OCI-LY7 (cell line): ENCODE results near the gene TP53I11. TPM values are rescaled to one million over a fixed set of nuclear protein-coding genes. Genes with fewer than 3 reads are reported as not detected.

Experiments
- BruUV-seq: library from RNA; stranded (reverse); fragments of 400-500 nt; replicated peaks from 2 replicates; lab custom pipeline; 2021; lab: Mats Ljungman, UMichigan
- CTCF ChIA-PET: fragments of 300-600 bp; sonication (Branson Sonifier 250); formaldehyde crosslinking; loops from one replicate; lab custom pipeline; 2022; ENCODE audit warnings: antibody characterized with exemption; ENCODE audit not compliant: unreplicated experiment; lab: Charles Lee
- POLR2A ChIA-PET: fragments of 300-600 bp; sonication (Branson Sonifier 250); formaldehyde crosslinking; loops from one replicate; lab custom pipeline; 2022; ENCODE audit warnings: antibody characterized with exemption; lab: Charles Lee
- DNase-seq: peaks from one replicate; pipeline ENCODE4 v3.0.0-alpha.2; 2015; ENCODE audit warnings: low spot score
- H2AFZ ChIP-seq: fragments of 200-600 bp; sonication (generic), shearing (Covaris generic); 2 replicates; pipeline ENCODE4 v1.6.1; 2014; ENCODE audit warnings: mild to moderate bottlenecking, antibody characterized with exemption, low read length, moderate library complexity
- H3K27ac ChIP-seq: fragments of 200-600 bp; sonication (generic); 2 replicates; pipeline ENCODE4 v1.5.1; 2014; ENCODE audit warnings: mixed run types, low read depth, mild to moderate bottlenecking, moderate library complexity, low read length, inconsistent platforms; ENCODE audit not compliant: poor library complexity, severe bottlenecking
- H3K36me3 ChIP-seq: fragments of 200-600 bp; sonication (generic); 2 replicates; pipeline ENCODE4 v1.6.1; 2014; ENCODE audit warnings: mild to moderate bottlenecking, antibody characterized with exemption, low read length, moderate library complexity, mixed read lengths; ENCODE audit not compliant: insufficient read depth
- H3K4me1 ChIP-seq: fragments of 200-600 bp; sonication (generic); 2 replicates; pipeline ENCODE4 v1.5.1; 2014; ENCODE audit warnings: mild to moderate bottlenecking, low read length; ENCODE audit not compliant: insufficient read depth, poor library complexity, severe bottlenecking
- H3K4me2 ChIP-seq: fragments of 200-600 bp; sonication (generic); 2 replicates; pipeline ENCODE4 v1.6.1; 2014; ENCODE audit warnings: mild to moderate bottlenecking, low read length
- H3K4me3 ChIP-seq: fragments of 200-600 bp; sonication (generic); 2 replicates; pipeline ENCODE4 v1.5.1; 2014; ENCODE audit warnings: mild to moderate bottlenecking, low read depth, low read length; ENCODE audit not compliant: poor library complexity, severe bottlenecking
- H3K79me2 ChIP-seq: fragments of 200-600 bp; sonication (generic); 2 replicates; pipeline ENCODE4 v1.6.1; 2016; ENCODE audit warnings: low read depth, mild to moderate bottlenecking, low read length, moderate library complexity, mixed read lengths; ENCODE audit not compliant: insufficient read depth
- H3K9me2 ChIP-seq: fragments of 200-600 bp; sonication (generic); 2 replicates; pipeline ENCODE4 v1.6.1; 2016; ENCODE audit warnings: mild to moderate bottlenecking, low read length, mixed read lengths; ENCODE audit not compliant: insufficient read depth
- H3K9me3 ChIP-seq: fragments of 200-600 bp; sonication (generic); 2 replicates; pipeline ENCODE4 v1.6.1; 2014; ENCODE audit warnings: mild to moderate bottlenecking, mixed run types, low read length, mixed read lengths
- H4K20me1 ChIP-seq: fragments of 200-600 bp; sonication (generic); 2 replicates; pipeline ENCODE4 v1.6.1; 2014; ENCODE audit warnings: mild to moderate bottlenecking, antibody characterized with exemption, low read length, moderate library complexity, mixed read lengths; ENCODE audit not compliant: insufficient read depth
- EZH2phosphoT487 ChIP-seq: fragments of 200-600 bp; sonication (generic); IDR thresholded peaks from 2 replicates; pipeline ENCODE4 v1.6.1; 2018; ENCODE audit warnings: low read depth, borderline replicate concordance, mild to moderate bottlenecking, mixed run types, antibody characterized with exemption, low read length, moderate library complexity, mixed read lengths
- intact Hi-C: fragments of 100-400 bp; cut with micrococcal nuclease; formaldehyde crosslinking; loops from one replicate; pipeline ENCODE4 v1.10.0; 2022; ENCODE audit not compliant: unreplicated experiment
- total RNA-seq, 2 experiments: library from RNA; depleted of rRNA in 1 of 2; stranded (reverse); fragments of >200 nt in 1 of 2; shearing (Covaris generic) in 1 of 2; gene quantifications; 2 replicates each; pipeline ENCODE4 v1.2.3, GENCODE V29; 2014 to 2022
- TF ChIP-seq, protein P1 (sequence below): fragments of 200-600 bp; sonication (generic); conservative IDR thresholded peaks from 2 replicates; pipeline ENCODE4 v1.5.1; 2014; ENCODE audit warnings: mild to moderate bottlenecking, antibody characterized with exemption, low read length, moderate library complexity, mixed read lengths

TP53I11 gene
- total RNA-seq, 2 experiments from 2014 or later, result 0.25 to 0.51 TPM

DNA sequence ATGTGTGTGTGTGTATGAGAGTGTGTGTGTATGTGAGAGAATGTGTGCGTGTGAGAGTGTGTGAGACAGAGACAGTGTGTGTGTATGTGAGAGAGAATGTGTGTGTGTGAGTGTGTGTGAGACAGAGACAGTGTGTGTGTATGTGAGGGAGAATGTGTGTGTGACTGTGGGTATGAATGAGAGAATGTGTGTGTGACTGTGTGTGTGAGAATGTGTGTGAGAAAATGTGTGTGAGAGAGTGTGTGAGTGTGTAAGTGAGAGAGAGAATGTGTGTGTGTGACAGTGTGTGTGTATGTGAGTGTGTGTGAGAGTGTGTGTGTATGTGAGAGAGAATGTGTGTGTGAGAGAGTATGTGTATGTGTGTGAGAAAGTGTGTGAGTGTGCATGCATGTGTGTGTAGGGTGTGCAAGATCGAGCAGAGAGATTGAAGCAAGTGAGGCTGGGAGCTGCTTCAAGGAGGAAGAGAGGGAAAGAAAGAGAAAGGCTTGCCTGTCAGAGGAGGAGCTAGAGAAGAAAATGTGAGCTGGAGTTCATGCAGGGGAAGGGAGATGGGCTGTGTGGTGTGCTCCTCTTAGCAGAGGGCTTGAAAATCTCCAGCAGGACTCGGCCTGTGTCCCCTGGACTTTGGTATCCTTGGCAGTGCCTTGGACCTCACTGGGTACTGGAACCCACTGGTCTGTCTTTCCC lies 27.7 kb upstream of the TP53I11 start:
- no peak overlapping the region for H3K4me2 ChIP-seq
- intact Hi-C loops, result no loop called here

DNA sequence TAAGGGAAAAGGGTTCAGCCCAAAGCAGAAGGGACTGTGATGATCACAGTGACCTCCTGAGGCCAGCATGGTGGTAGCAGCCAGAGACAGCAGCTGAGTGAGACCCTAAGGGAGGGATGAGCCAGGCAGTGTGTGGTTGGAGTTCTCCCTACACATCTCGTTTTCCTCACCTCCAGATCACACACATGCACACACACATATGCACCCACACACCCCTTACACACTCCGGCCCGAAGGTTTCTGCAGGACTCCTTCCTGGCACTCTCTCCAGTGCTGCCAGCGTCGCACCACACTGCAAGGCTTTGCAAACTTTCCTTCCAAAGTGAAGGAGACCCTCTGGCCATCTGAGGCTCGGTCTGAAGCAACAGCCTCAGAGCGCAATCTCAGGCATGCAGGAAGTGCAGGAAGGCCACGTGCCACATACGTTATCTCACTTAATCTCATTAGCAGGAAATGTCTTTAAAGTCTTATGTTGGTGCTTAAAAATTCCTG lies 26.9 kb upstream of the TP53I11 start:
- no peaks in the 10 kb centered on the region for H4K20me1 ChIP-seq
- H3K9me3 ChIP-seq, result no peaks in the 10 kb centered on the region
- H3K27ac ChIP-seq, result no peak overlapping the region
- H3K4me2 ChIP-seq, result no peak overlapping the region
- peaks cover 18% of the 10 kb centered on the region for H3K4me1 ChIP-seq
- no peak overlapping the region for H3K4me3 ChIP-seq
- peak overlapping the region; percentile 37; the same call in 1 of the 2 replicates for H2AFZ ChIP-seq
- CTCF ChIA-PET, result no interaction called here
- POLR2A ChIA-PET, result interaction anchor here (0.6 kb wide), 1 partner anchor 29 kb away, joined by 5 read pairs; no protein-coding TSS in a partner anchor
- H3K79me2 ChIP-seq, result no peaks in the 10 kb centered on the region
- H3K9me2 ChIP-seq, result no peaks in the 10 kb centered on the region
- no peak for DNase-seq
- TF ChIP-seq EZH2phosphoT487, result no peak
- TF ChIP-seq, protein P1, sequence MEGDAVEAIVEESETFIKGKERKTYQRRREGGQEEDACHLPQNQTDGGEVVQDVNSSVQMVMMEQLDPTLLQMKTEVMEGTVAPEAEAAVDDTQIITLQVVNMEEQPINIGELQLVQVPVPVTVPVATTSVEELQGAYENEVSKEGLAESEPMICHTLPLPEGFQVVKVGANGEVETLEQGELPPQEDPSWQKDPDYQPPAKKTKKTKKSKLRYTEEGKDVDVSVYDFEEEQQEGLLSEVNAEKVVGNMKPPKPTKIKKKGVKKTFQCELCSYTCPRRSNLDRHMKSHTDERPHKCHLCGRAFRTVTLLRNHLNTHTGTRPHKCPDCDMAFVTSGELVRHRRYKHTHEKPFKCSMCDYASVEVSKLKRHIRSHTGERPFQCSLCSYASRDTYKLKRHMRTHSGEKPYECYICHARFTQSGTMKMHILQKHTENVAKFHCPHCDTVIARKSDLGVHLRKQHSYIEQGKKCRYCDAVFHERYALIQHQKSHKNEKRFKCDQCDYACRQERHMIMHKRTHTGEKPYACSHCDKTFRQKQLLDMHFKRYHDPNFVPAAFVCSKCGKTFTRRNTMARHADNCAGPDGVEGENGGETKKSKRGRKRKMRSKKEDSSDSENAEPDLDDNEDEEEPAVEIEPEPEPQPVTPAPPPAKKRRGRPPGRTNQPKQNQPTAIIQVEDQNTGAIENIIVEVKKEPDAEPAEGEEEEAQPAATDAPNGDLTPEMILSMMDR, result peak; percentile 57
- H3K36me3 ChIP-seq, result no peaks in the 10 kb centered on the region
- BruUV-seq, result no TSS peak
- intact Hi-C loops, result no loop called here

More for the DNA sequence above, 27.7 kb upstream of the TP53I11 start:
- Histone ChIP-seq H3K9me2 (no peaks in the 10 kb centered on the region), H2AFZ (no peak overlapping the region), H3K4me3 (no peak overlapping the region), H3K4me1 (peaks cover 18% of the 10 kb centered on the region), H4K20me1 (no peaks in the 10 kb centered on the region), H3K27ac (no peak overlapping the region), H3K9me3 (no peaks in the 10 kb centered on the region), H3K79me2 (no peaks in the 10 kb centered on the region), H3K36me3 (no peaks in the 10 kb centered on the region)
- POLR2A ChIA-PET, result no interaction called here
- TF ChIP-seq, protein P1, result no peak
- no peak for TF ChIP-seq EZH2phosphoT487
- no TSS peak for BruUV-seq
- CTCF ChIA-PET, result interaction anchor here (0.6 kb wide), 1 partner anchor 90 kb away, joined by 3 read pairs; no protein-coding TSS in a partner anchor
- DNase-seq, result no peak

- no peak overlapping the region for H2AFZ ChIP-seq
- intact Hi-C loops, result no loop called here
- TF ChIP-seq, protein P1, result no peak
- TF ChIP-seq EZH2phosphoT487, result no peak
- H3K9me2 ChIP-seq, result no peaks in the 10 kb centered on the region
- no peak overlapping the region for H3K4me3 ChIP-seq
- CTCF ChIA-PET, result no interaction called here
- no peaks in the 10 kb centered on the region for H3K36me3 ChIP-seq
- H3K4me2 ChIP-seq, result no peak overlapping the region
- no peak for DNase-seq
- POLR2A ChIA-PET, result interaction anchor here (0.6 to 0.8 kb wide), 2 partner anchors 60 to 66 kb away, joined by 3 to 4 read pairs; no protein-coding TSS in a partner anchor
- H4K20me1 ChIP-seq, result no peaks in the 10 kb centered on the region
- H3K9me3 ChIP-seq, result no peaks in the 10 kb centered on the region
- H3K27ac ChIP-seq, result no peak overlapping the region
- no peaks in the 10 kb centered on the region for H3K79me2 ChIP-seq
- H3K4me1 ChIP-seq, result peaks cover 18% of the 10 kb centered on the region
- BruUV-seq, result no TSS peak
Observed at GRCh38 chr11:44976576-44976975, 25.9 kb upstream of the TP53I11 start.
